GM23248 (cell line): ENCODE results near the gene PGS1.

ENCODE experiments used
- EZH2 ChIP-seq: fragments of 200-600 bp; sonication (generic); IDR thresholded peaks from 2 replicates; pipeline ENCODE4 v1.6.1; 2018; ENCODE audit warnings: antibody characterized with exemption, mild to moderate bottlenecking; ENCODE audit not compliant: insufficient read depth, poor library complexity, severe bottlenecking
- EZH2phosphoT487 ChIP-seq: fragments of 200-600 bp; sonication (generic); IDR thresholded peaks from 2 replicates; pipeline ENCODE4 v1.6.1; 2018; ENCODE audit warnings: antibody characterized with exemption, moderate library complexity, mild to moderate bottlenecking, low read depth; ENCODE audit not compliant: insufficient read depth

DNA sequence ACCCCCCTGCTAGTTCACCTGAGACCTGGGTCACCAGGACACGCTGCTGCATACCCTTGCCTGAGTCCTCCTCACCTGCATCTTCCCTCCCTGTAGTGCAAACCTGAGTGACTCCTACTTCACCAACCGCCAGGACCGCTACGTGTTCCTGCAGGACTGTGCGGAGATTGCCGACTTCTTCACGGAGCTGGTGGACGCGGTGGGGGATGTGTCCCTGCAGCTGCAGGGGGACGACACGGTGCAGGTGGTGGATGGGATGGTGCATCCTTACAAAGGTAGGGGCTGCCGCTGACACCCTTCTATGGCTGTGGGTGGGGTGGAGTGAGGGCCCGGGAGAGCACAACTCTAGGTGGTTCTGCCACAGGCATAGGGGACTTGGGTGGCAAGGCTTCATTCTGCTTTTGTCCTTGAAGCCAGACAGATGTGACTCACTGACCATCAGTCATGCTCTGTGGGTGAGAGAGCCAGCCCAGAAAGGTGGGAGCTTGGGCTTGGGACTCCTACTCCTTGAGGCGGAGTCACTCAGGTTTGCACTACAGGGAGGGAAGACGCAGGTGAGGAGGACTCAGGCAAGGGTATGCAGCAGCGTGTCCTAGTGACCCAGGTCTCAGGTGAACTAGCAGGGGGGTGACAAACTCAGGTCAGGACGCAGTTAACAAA, 22.3 kb downstream of the PGS1 start:
- no peak for TF ChIP-seq EZH2
- TF ChIP-seq EZH2phosphoT487, result no peak
